Stimulated activated effector memory CD8-positive, alpha-beta T cell treated with anti-CD3 and anti-CD28 coated beads, Interleukin-12 subunit alpha, Interleukin-12 subunit beta, amount 100 ng/mL, for 72 hours (primary cell): ENCODE data around the gene CTU2.

ENCODE experiments used
- ATAC-seq: fragments of 150-1000 bp; cut with Tn5 transposase; 2 replicates; pipeline ENCODE4 v1.10.0; 2021
- DNase-seq, 2 donors: peaks; one replicate each; pipeline ENCODE4 v3.0.0; 2021 to 2022; ENCODE audit warnings: low spot score in 2 of 2
- H3K27ac Mint-ChIP-seq: one replicate; pipeline ENCODE4 v1.8.0; 2022; ENCODE audit warnings: mild to moderate bottlenecking, mixed read lengths
- H3K36me3 Mint-ChIP-seq: one replicate; pipeline ENCODE4 v1.8.0; 2022; ENCODE audit warnings: mild to moderate bottlenecking, mixed read lengths
- H3K4me1 Mint-ChIP-seq: one replicate; pipeline ENCODE4 v1.8.0; 2022; ENCODE audit warnings: mixed read lengths
- H3K4me3 Mint-ChIP-seq: one replicate; pipeline ENCODE4 v1.8.0; 2022; ENCODE audit warnings: mild to moderate bottlenecking, mixed read lengths
- H3K9me3 Mint-ChIP-seq: one replicate; pipeline ENCODE4 v1.8.0; 2022; ENCODE audit warnings: mixed read lengths

The CTU2 gene

GRCh38 chr16:88747588-88748301 lies 41.4 kb downstream of the CTU2 start:
- no peak overlapping the region for H3K4me3 Mint-ChIP-seq
- no peak overlapping the region for H3K27ac Mint-ChIP-seq
- DNase-seq = peak in 1 of 2 donors; percentile 62
- peak; percentile 60 for ATAC-seq
- H3K36me3 Mint-ChIP-seq = peaks cover 55% of the 10 kb centered on the region
- no peaks in the 10 kb centered on the region for H3K9me3 Mint-ChIP-seq
- peaks cover 39% of the 10 kb centered on the region for H3K4me1 Mint-ChIP-seq

- Mint-ChIP-seq H3K36me3 (peaks cover 57% of the 10 kb centered on the region), H3K4me3 (no peak overlapping the region), H3K9me3 (no peaks in the 10 kb centered on the region), H3K4me1 (peaks cover 40% of the 10 kb centered on the region), H3K27ac (no peak overlapping the region)
- no peak for DNase-seq
- no peak for ATAC-seq
Measured at GRCh38 chr16:88748364-88748763, 42.1 kb downstream of the CTU2 start.

GRCh38 chr16:88749358-88749757 lies 43.1 kb downstream of the CTU2 start:
- Mint-ChIP-seq H3K4me1 (peaks cover 36% of the 10 kb centered on the region), H3K9me3 (no peaks in the 10 kb centered on the region), H3K4me3 (no peak overlapping the region), H3K36me3 (peaks cover 57% of the 10 kb centered on the region), H3K27ac (no peak overlapping the region)
- DNase-seq (no peak), ATAC-seq (no peak)

- no peaks in the 10 kb centered on the region for H3K9me3 Mint-ChIP-seq
- DNase-seq = no peak
- H3K4me1 Mint-ChIP-seq = peaks cover 29% of the 10 kb centered on the region
- peaks cover 57% of the 10 kb centered on the region for H3K36me3 Mint-ChIP-seq
- H3K4me3 Mint-ChIP-seq = no peak overlapping the region
- ATAC-seq = no peak
- H3K27ac Mint-ChIP-seq = no peak overlapping the region
Measured at GRCh38 chr16:88750854-88751253, 44.6 kb downstream of the CTU2 start.

- ATAC-seq (no peak), DNase-seq (no peak)
- Mint-ChIP-seq H3K4me3 (no peak overlapping the region), H3K9me3 (no peaks in the 10 kb centered on the region), H3K36me3 (peaks cover 44% of the 10 kb centered on the region), H3K4me1 (peaks cover 27% of the 10 kb centered on the region), H3K27ac (peak overlapping the region; percentile 37)
Measured at GRCh38 chr16:88752386-88753002, 46.2 kb downstream of the CTU2 start.

- no peaks in the 10 kb centered on the region for H3K9me3 Mint-ChIP-seq
- ATAC-seq (no peak), DNase-seq (no peak)
- peak overlapping the region; percentile 86 for H3K27ac Mint-ChIP-seq
- peaks cover 42% of the 10 kb centered on the region for H3K36me3 Mint-ChIP-seq
- no peak overlapping the region for H3K4me3 Mint-ChIP-seq
- peaks cover 26% of the 10 kb centered on the region for H3K4me1 Mint-ChIP-seq
Measured at GRCh38 chr16:88753191-88753590, 46.9 kb downstream of the CTU2 start.

- ATAC-seq (no peak), DNase-seq (no peak)
- Mint-ChIP-seq H3K4me3 (no peak overlapping the region), H3K36me3 (peaks cover 40% of the 10 kb centered on the region), H3K27ac (peak overlapping the region; percentile 86), H3K9me3 (no peaks in the 10 kb centered on the region), H3K4me1 (peaks cover 30% of the 10 kb centered on the region)
Measured at GRCh38 chr16:88753602-88754001, 47.3 kb downstream of the CTU2 start.

- DNase-seq (no peak), ATAC-seq (no peak)
- Mint-ChIP-seq H3K9me3 (no peaks in the 10 kb centered on the region), H3K27ac (peak overlapping the region; percentile 86), H3K4me1 (peaks cover 37% of the 10 kb centered on the region), H3K36me3 (peaks cover 40% of the 10 kb centered on the region), H3K4me3 (no peak overlapping the region)
Measured at GRCh38 chr16:88754109-88754911, 48.0 kb downstream of the CTU2 start.

- Mint-ChIP-seq H3K27ac (peak overlapping the region; percentile 54), H3K36me3 (peaks cover 41% of the 10 kb centered on the region), H3K9me3 (no peaks in the 10 kb centered on the region), H3K4me1 (peaks cover 44% of the 10 kb centered on the region), H3K4me3 (no peak overlapping the region)
- DNase-seq = no peak
- no peak for ATAC-seq
Measured at GRCh38 chr16:88754912-88755744, 48.8 kb downstream of the CTU2 start.

GRCh38 chr16:88755745-88756443 lies 49.6 kb downstream of the CTU2 start:
- Mint-ChIP-seq H3K4me1 (peaks cover 49% of the 10 kb centered on the region), H3K36me3 (peaks cover 41% of the 10 kb centered on the region), H3K4me3 (no peak overlapping the region), H3K9me3 (no peaks in the 10 kb centered on the region), H3K27ac (peak overlapping the region; percentile 93)
- ATAC-seq (no peak), DNase-seq (no peak)

- DNase-seq (no peak), ATAC-seq (no peak)
- Mint-ChIP-seq H3K9me3 (no peaks in the 10 kb centered on the region), H3K36me3 (peaks cover 32% of the 10 kb centered on the region), H3K4me3 (peak overlapping the region; percentile 63), H3K4me1 (peaks cover 57% of the 10 kb centered on the region), H3K27ac (peak overlapping the region; percentile 93)
Measured at GRCh38 chr16:88758227-88758943, 52.1 kb downstream of the CTU2 start.

GRCh38 chr16:88758944-88759244 lies 52.6 kb downstream of the CTU2 start:
- peaks cover 32% of the 10 kb centered on the region for H3K36me3 Mint-ChIP-seq
- no peak for ATAC-seq
- H3K9me3 Mint-ChIP-seq = no peaks in the 10 kb centered on the region
- peak overlapping the region; percentile 63 for H3K4me3 Mint-ChIP-seq
- no peak for DNase-seq
- peaks cover 57% of the 10 kb centered on the region for H3K4me1 Mint-ChIP-seq
- peak overlapping the region; percentile 93 for H3K27ac Mint-ChIP-seq

- no peaks in the 10 kb centered on the region for H3K9me3 Mint-ChIP-seq
- peak overlapping the region; percentile 93 for H3K27ac Mint-ChIP-seq
- DNase-seq = no peak
- ATAC-seq = peak; percentile 75
- peaks cover 36% of the 10 kb centered on the region for H3K36me3 Mint-ChIP-seq
- peak overlapping the region; percentile 63 for H3K4me3 Mint-ChIP-seq
- peaks cover 58% of the 10 kb centered on the region for H3K4me1 Mint-ChIP-seq
Measured at GRCh38 chr16:88759245-88759975, 53.1 kb downstream of the CTU2 start.

GRCh38 chr16:88759976-88760350 lies 53.7 kb downstream of the CTU2 start:
- H3K36me3 Mint-ChIP-seq = peaks cover 36% of the 10 kb centered on the region
- no peak for ATAC-seq
- H3K9me3 Mint-ChIP-seq = no peaks in the 10 kb centered on the region
- DNase-seq = no peak
- peak overlapping the region; percentile 63 for H3K4me3 Mint-ChIP-seq
- H3K4me1 Mint-ChIP-seq = peaks cover 57% of the 10 kb centered on the region
- H3K27ac Mint-ChIP-seq = peak overlapping the region; percentile 93
